Neural cell (in vitro differentiated cells): ENCODE results near the gene F2R. TPM values are rescaled to one million over a fixed set of nuclear protein-coding genes. Genes with fewer than 3 reads are reported as not detected.

Experiments used
- polyA plus RNA-seq: library from polyadenylated mRNA; depleted of rRNA; stranded (reverse); fragments of >200 nt; gene quantifications from 2 replicates; pipeline ENCODE4 v1.2.3, GENCODE V29; 2014
- small RNA-seq, 3 experiments: library from RNA; depleted of rRNA; stranded (forward); fragments of <200 nt; gene quantifications; one replicate each; pipeline ENCODE3, GENCODE V24; 2012

F2R gene
- polyA plus RNA-seq, 1 donor from 2014 or later: 35.9 TPM

Small RNA genes lying within 50 kb of the gene (small RNA-seq; reads per million reads assigned to genes)
- 0 reads per million in 3 experiments for gene RF02154
- 0 reads per million in 3 experiments for gene RF02155

Other genes with a start within 250 kb of the F2R start
- gene F2RL2, start 92.7 kb upstream of the F2R start, polyA plus RNA-seq: not detected in 2 replicates
- 0.12 and 0.78 TPM in 2 replicates for gene F2RL1, start 102.9 kb downstream of the F2R start, polyA plus RNA-seq
- not detected in 2 replicates for gene S100Z, start 133.9 kb downstream of the F2R start, polyA plus RNA-seq
- gene CRHBP, start 236.9 kb downstream of the F2R start, polyA plus RNA-seq: not detected in 2 replicates